Measurements from ENCODE around the gene RASSF6. TPM values are rescaled to one million over a fixed set of nuclear protein-coding genes. Genes with fewer than 3 reads are reported as not detected.

The RASSF6 gene
- total RNA-seq, 1 donor from 2014 or later: not detected

- ATAC-seq (no peak), DNase-seq (ENCODE audit: missing footprints) (no peak)
- intact Hi-C loops (cut with DNase I): no loop called here
Measured at GRCh38 chr4:73527196-73527595, 93.0 kb downstream of the RASSF6 start.

GRCh38 chr4:73525611-73526010 lies 94.6 kb downstream of the RASSF6 start:
- DNase-seq (ENCODE audit: missing footprints) (no peak), ATAC-seq (no peak)
- intact Hi-C loops (cut with DNase I): no loop called here

- intact Hi-C loops (cut with DNase I): no loop called here
- no peak for ATAC-seq
- no peak for DNase-seq (ENCODE audit: missing footprints)
Measured at GRCh38 chr4:73523126-73523525, 97.1 kb downstream of the RASSF6 start.

Other genes with a start within 250 kb of the RASSF6 start
- not detected for gene ALB, start 216.1 kb downstream of the RASSF6 start, total RNA-seq
- not detected for gene AFP, start 184.2 kb downstream of the RASSF6 start, total RNA-seq
- not detected for gene AFM, start 138.7 kb downstream of the RASSF6 start, total RNA-seq
- gene CXCL8, start 120.1 kb upstream of the RASSF6 start, total RNA-seq: not detected
- 0.27 TPM for gene CXCL6, start 216.2 kb upstream of the RASSF6 start, total RNA-seq
- gene PF4V1, start 232.9 kb upstream of the RASSF6 start, total RNA-seq: not detected
- gene CXCL1, start 249.0 kb upstream of the RASSF6 start, total RNA-seq: 1.3 TPM